IMR-90 (cell line): ENCODE results near the gene MARCHF9. TPM values are rescaled to one million over a fixed set of nuclear protein-coding genes. Genes with fewer than 3 reads are reported as not detected.
A peak's percentile ranks its signal among the peaks of the same experiment; 100 is the strongest.

ENCODE experiments used
- ATAC-seq: fragments of 200-7000 bp; cut with Tn5 transposase; 2 replicates; pipeline ENCODE4 v1.9.1; 2020; ENCODE audit warnings: low read depth, mild to moderate bottlenecking, moderate library complexity
- BruUV-seq: library from RNA; stranded (reverse); fragments of 400-500 nt; replicated peaks from 2 replicates; lab custom pipeline; 2021; lab: Mats Ljungman, UMichigan
- CTCF ChIA-PET: fragments of 300-600 bp; formaldehyde crosslinking; extraction: SDS; loops from one replicate; lab custom pipeline; 2021; ENCODE audit warnings: antibody characterized with exemption; lab: Yijun Ruan, JAX
- POLR2A ChIA-PET: fragments of 300-600 bp; sonication (Branson Sonifier 250); formaldehyde crosslinking; loops from one replicate; lab custom pipeline; 2022; ENCODE audit warnings: antibody characterized with exemption; ENCODE audit not compliant: unreplicated experiment; lab: Charles Lee
- DNase-seq: peaks from one replicate; pipeline ENCODE4 v3.0.0; 2013
- H2AFZ ChIP-seq: replicated peaks from 2 replicates; pipeline ENCODE3; 2013; ENCODE audit warnings: low read length, mild to moderate bottlenecking; ENCODE audit not compliant: poor library complexity
- H2AK5ac ChIP-seq: 2 replicates; pipeline ENCODE4 v1.6.1; 2013; ENCODE audit warnings: low read depth, low read length, inconsistent platforms
- H2AK9ac ChIP-seq: replicated peaks from 2 replicates; pipeline ENCODE3; 2013; ENCODE audit warnings: mild to moderate bottlenecking, low read depth, low read length, moderate library complexity; ENCODE audit not compliant: poor library complexity
- H2BK120ac ChIP-seq: 2 replicates; pipeline ENCODE4 v1.6.1; 2013; ENCODE audit warnings: low read depth, low read length, inconsistent platforms
- H2BK15ac ChIP-seq: 3 replicates; pipeline ENCODE4 v1.6.1; 2013; ENCODE audit warnings: low read depth, low read length, inconsistent platforms
- H2BK20ac ChIP-seq: 2 replicates; pipeline ENCODE4 v1.6.1; 2013; ENCODE audit warnings: low read depth, mild to moderate bottlenecking, inconsistent platforms, low read length, moderate library complexity
- H2BK5ac ChIP-seq: 2 replicates; pipeline ENCODE4 v1.6.1; 2013; ENCODE audit warnings: mild to moderate bottlenecking, low read depth, low read length, inconsistent platforms; ENCODE audit not compliant: poor library complexity, severe bottlenecking
- H3K14ac ChIP-seq: replicated peaks from 2 replicates; pipeline ENCODE4 v1.6.1; 2013; ENCODE audit warnings: low read depth, low read length, inconsistent platforms
- H3K18ac ChIP-seq: 2 replicates; pipeline ENCODE4 v1.6.1; 2013; ENCODE audit warnings: low read depth, low read length, control low read depth
- H3K23ac ChIP-seq: 2 replicates; pipeline ENCODE4 v1.6.1; 2013; ENCODE audit warnings: low read depth, low read length, inconsistent platforms
- H3K27ac ChIP-seq: 2 replicates; pipeline ENCODE4 v1.5.1; 2013; ENCODE audit warnings: mild to moderate bottlenecking, control low read depth, low read length; ENCODE audit not compliant: insufficient read depth
- H3K27me3 ChIP-seq: 2 replicates; pipeline ENCODE4 v1.6.1; 2013; ENCODE audit warnings: low read length; ENCODE audit not compliant: control insufficient read depth, insufficient read depth
- H3K36me3 ChIP-seq: 2 replicates; pipeline ENCODE4 v1.6.1; 2013; ENCODE audit warnings: low read length, mixed read lengths; ENCODE audit not compliant: control insufficient read depth, insufficient read depth
- H3K4ac ChIP-seq: 2 replicates; pipeline ENCODE4 v1.6.1; 2013; ENCODE audit warnings: low read depth, low read length, inconsistent platforms
- H3K4me1 ChIP-seq: 2 replicates; pipeline ENCODE4 v1.6.1; 2013; ENCODE audit warnings: low read length, mixed read lengths; ENCODE audit not compliant: control insufficient read depth, insufficient read depth
- H3K4me2 ChIP-seq: 2 replicates; pipeline ENCODE4 v1.6.1; 2013; ENCODE audit warnings: low read depth, mild to moderate bottlenecking, control low read depth, low read length, moderate library complexity
- H3K4me3 ChIP-seq: 2 replicates; pipeline ENCODE4 v1.5.1; 2013; ENCODE audit warnings: low read depth, mild to moderate bottlenecking, control low read depth, low read length, moderate library complexity; ENCODE audit not compliant: insufficient read depth
- H3K56ac ChIP-seq: 2 replicates; pipeline ENCODE4 v1.6.1; 2013; ENCODE audit warnings: low read length, inconsistent platforms; ENCODE audit not compliant: insufficient read depth; ENCODE audit errors: extremely low read depth
- H3K79me1 ChIP-seq, 2 experiments: 2 replicates each; pipeline ENCODE4 v1.6.1; 2013; ENCODE audit warnings: low read length in 2 of 2, inconsistent platforms in 1 of 2, low read depth in 1 of 2
- H3K9ac ChIP-seq: 2 replicates; pipeline ENCODE4 v1.6.1; 2013; ENCODE audit warnings: low read depth, low read length, control low read depth
- H3K9me1 ChIP-seq: 2 replicates; pipeline ENCODE4 v1.6.1; 2013; ENCODE audit warnings: low read length, inconsistent platforms; ENCODE audit not compliant: insufficient read depth
- H3K9me3 ChIP-seq: 2 replicates; pipeline ENCODE4 v1.6.1; 2013; ENCODE audit warnings: low read length; ENCODE audit not compliant: control insufficient read depth, insufficient read depth
- H4K20me1 ChIP-seq: 2 replicates; pipeline ENCODE4 v1.6.1; 2013; ENCODE audit warnings: low read length, inconsistent platforms; ENCODE audit not compliant: insufficient read depth
- H4K5ac ChIP-seq: 2 replicates; pipeline ENCODE4 v1.6.1; 2013; ENCODE audit warnings: mild to moderate bottlenecking, low read depth, low read length, control low read depth
- H4K8ac ChIP-seq, 2 experiments: 2 replicates each; pipeline ENCODE4 v1.6.1; 2013; ENCODE audit warnings: low read depth in 2 of 2, low read length in 2 of 2, control low read depth in 1 of 2, inconsistent platforms in 1 of 2
- H4K91ac ChIP-seq: 2 replicates; pipeline ENCODE4 v1.6.1; 2013; ENCODE audit warnings: low read depth, low read length, inconsistent platforms; ENCODE audit not compliant: insufficient read depth
- BHLHE40 ChIP-seq: fragments of 150-350 bp; IDR thresholded peaks from 2 replicates; pipeline ENCODE4 v1.6.1; 2016; ENCODE audit warnings: mild to moderate bottlenecking, low read depth, low read length
- CEBPB ChIP-seq: IDR thresholded peaks from 2 replicates; pipeline ENCODE4 v1.6.1; 2012; ENCODE audit warnings: low read depth, low read length, improper control_type of control experiment
- CHD1 ChIP-seq: IDR thresholded peaks from 2 replicates; pipeline ENCODE4 v1.6.1; 2012; ENCODE audit warnings: low read depth, low read length, improper control_type of control experiment
- FOS ChIP-seq: fragments of 150-350 bp; IDR thresholded peaks from 2 replicates; pipeline ENCODE4 v1.6.1; 2016; ENCODE audit warnings: low read depth, low read length
- MAFK ChIP-seq: IDR thresholded peaks from 2 replicates; pipeline ENCODE4 v1.6.1; 2012; ENCODE audit warnings: low read depth, low read length, improper control_type of control experiment
- MAZ ChIP-seq: IDR thresholded peaks from 2 replicates; pipeline ENCODE4 v1.6.1; 2012; ENCODE audit warnings: low read depth, mild to moderate bottlenecking, low read length, improper control_type of control experiment, moderate library complexity, borderline replicate concordance
- MXI1 ChIP-seq: IDR thresholded peaks from 2 replicates; pipeline ENCODE4 v1.6.1; 2012; ENCODE audit warnings: low read depth, mild to moderate bottlenecking, low read length, moderate library complexity, borderline replicate concordance
- NFE2L2 ChIP-seq: fragments of 150-350 bp; IDR thresholded peaks from 2 replicates; pipeline ENCODE4 v1.6.1; 2016; ENCODE audit warnings: low read depth, mild to moderate bottlenecking, low read length
- POLR2A ChIP-seq: IDR thresholded peaks from 2 replicates; pipeline ENCODE4 v1.6.1; 2012; ENCODE audit warnings: mild to moderate bottlenecking, low read depth, low read length
- RAD21 ChIP-seq: IDR thresholded peaks from 2 replicates; pipeline ENCODE4 v1.6.1; 2012; ENCODE audit warnings: low read length, improper control_type of control experiment
- RCOR1 ChIP-seq: IDR thresholded peaks from 2 replicates; pipeline ENCODE4 v1.6.1; 2012; ENCODE audit warnings: mild to moderate bottlenecking, low read length, improper control_type of control experiment; ENCODE audit not compliant: insufficient replicate concordance
- RFX5 ChIP-seq: IDR thresholded peaks from 2 replicates; pipeline ENCODE4 v1.8.0; 2012; ENCODE audit warnings: low read depth, mild to moderate bottlenecking, low read length, moderate library complexity
- SMC3 ChIP-seq: fragments of 150-350 bp; IDR thresholded peaks from 2 replicates; pipeline ENCODE4 v1.6.1; 2016; ENCODE audit warnings: low read depth, mild to moderate bottlenecking, antibody characterized with exemption, low read length, moderate library complexity
- WGBS, 2 experiments: methylation state at CpG; one replicate each; pipeline versions ENCODE4 v1.1.5 to v1.1.7; 2013; ENCODE audit warnings: missing lambda C conversion rate in 2 of 2; ENCODE audit not compliant: insufficient read length in 1 of 2; ENCODE audit errors: extremely low coverage in 2 of 2; 5-methylcytosine and 5-hydroxymethylcytosine counted together
- dilution Hi-C: fragments of 300-500 bp; cut with HindIII; formaldehyde crosslinking; loops from one replicate; pipeline ENCODE4 v1.14.3; 2018; ENCODE audit warnings: low sequenced_read_pairs; ENCODE audit not compliant: unreplicated experiment
- in situ Hi-C: fragments of 300-500 bp; cut with MboI; formaldehyde crosslinking; loops from 3 replicates; pipeline ENCODE4 v1.14.3; 2019; ENCODE audit warnings: low sequenced_read_pairs, inconsistent platforms, mixed read lengths
- intact Hi-C: fragments of 100-400 bp; cut with micrococcal nuclease; formaldehyde crosslinking; loops from 2 replicates; pipeline ENCODE4 v1.10.0; 2022
- polyA plus RNA-seq, 3 experiments: library from polyadenylated mRNA; depleted of rRNA; stranded (reverse); fragments of >200 nt; gene quantifications; 2 replicates each; pipeline ENCODE4 v1.2.3, GENCODE V29; 2012; ENCODE audit warnings: low replicate concordance in 1 of 3
- total RNA-seq: library from RNA; depleted of rRNA; stranded (reverse); fragments of >200 nt; gene quantifications from 2 replicates; pipeline ENCODE4 v1.2.3, GENCODE V29; 2012
- TF ChIP-seq, protein P1 (sequence below): conservative IDR thresholded peaks from 2 replicates; pipeline ENCODE4 v1.5.1; 2012; ENCODE audit warnings: mild to moderate bottlenecking, low read depth, low read length, improper control_type of control experiment
- TF ChIP-seq, protein P2 (sequence below): fragments of 150-350 bp; IDR thresholded peaks from 2 replicates; pipeline ENCODE4 v1.6.1; 2017; ENCODE audit warnings: mild to moderate bottlenecking, antibody characterized with exemption, low read length, low read depth
- TF ChIP-seq, protein P3 (sequence below): fragments of 150-350 bp; IDR thresholded peaks from 2 replicates; pipeline ENCODE4 v1.6.1; 2016; ENCODE audit warnings: low read depth, mild to moderate bottlenecking, low read length, moderate library complexity, borderline replicate concordance

Gene MARCHF9
- total and polyA plus RNA-seq, 2 of the 4 experiments (the other 2 are of a cell fraction), result 1.1 to 5.4 TPM

DNA sequence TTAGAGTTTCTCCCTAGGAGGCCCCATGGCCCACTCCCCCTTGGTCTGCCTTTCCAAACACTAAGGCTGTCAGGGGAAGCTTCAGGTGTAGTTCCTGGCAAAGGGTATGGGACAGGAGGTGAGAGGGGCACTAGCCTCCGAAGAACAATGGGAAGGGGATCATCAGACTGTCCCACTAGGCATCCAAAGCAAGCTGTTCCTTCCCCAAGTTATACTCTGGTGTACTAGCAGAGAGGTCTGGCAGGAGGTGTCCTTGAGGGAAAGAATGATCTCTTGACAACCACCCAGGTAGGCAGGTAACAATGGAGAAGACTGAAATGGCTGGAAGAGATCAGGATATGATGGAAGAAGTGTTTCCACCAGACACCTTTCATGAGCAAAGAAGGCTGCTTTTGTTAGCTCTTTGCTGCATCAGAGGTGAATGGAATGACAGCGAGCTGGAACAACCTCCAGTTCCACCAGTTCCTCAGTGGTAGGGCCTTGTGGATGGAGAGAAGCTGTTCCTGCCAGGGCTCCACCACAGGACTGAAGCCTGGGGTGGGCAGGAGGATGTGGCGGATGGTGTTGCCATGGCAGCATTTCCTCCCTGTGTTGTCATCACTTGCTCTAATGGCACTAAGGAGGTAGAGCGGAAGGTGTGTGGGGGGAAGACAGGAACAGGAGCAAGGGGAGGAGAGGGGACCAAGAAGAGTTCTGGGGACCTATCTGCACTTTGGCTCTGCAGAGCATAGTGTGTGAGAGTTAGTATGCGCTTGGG is 14.1 kb upstream of the MARCHF9 start:
- Histone ChIP-seq H3K36me3 (no peaks in the 10 kb centered on the region), H3K56ac (no peak overlapping the region), H2BK20ac (no peak overlapping the region), H4K20me1 (0 out of 2 replicates have a peak, but pooled peaks cover 3% of the 10 kb centered on the region), H2AK5ac (no peak overlapping the region), H2AFZ (no peak overlapping the region), H2BK120ac (no peak overlapping the region), H2AK9ac (peak overlapping the region; percentile 10), H3K9me1 (peaks cover 5% of the 10 kb centered on the region), H3K23ac (no peak overlapping the region), H3K18ac (no peak overlapping the region), H3K27me3 (peaks cover 60% of the 10 kb centered on the region), H4K5ac (no peak overlapping the region), H2BK5ac (no peak overlapping the region), H3K14ac (no peak overlapping the region), H3K4me3 (no peak overlapping the region), H3K4ac (no peak overlapping the region), H3K4me1 (peaks cover 6% of the 10 kb centered on the region), H3K27ac (no peak overlapping the region), H2BK15ac (no peak overlapping the region), H3K4me2 (no peak overlapping the region), H3K9ac (no peak overlapping the region), H4K8ac (no peak overlapping the region), H3K9me3 (peaks cover 2% of the 10 kb centered on the region; the same call in 1 of the 2 replicates), H3K79me1 (peaks cover 6 to 13% of the 10 kb centered on the region in 2 experiments; a peak in 3 of 4 replicates), H4K91ac (no peak overlapping the region)
- ChIA-PET CTCF (no interaction called here), POLR2A (no interaction called here)
- intact Hi-C loops, result no loop called here
- TF ChIP-seq FOS, result no peak
- TF ChIP-seq, protein P1, sequence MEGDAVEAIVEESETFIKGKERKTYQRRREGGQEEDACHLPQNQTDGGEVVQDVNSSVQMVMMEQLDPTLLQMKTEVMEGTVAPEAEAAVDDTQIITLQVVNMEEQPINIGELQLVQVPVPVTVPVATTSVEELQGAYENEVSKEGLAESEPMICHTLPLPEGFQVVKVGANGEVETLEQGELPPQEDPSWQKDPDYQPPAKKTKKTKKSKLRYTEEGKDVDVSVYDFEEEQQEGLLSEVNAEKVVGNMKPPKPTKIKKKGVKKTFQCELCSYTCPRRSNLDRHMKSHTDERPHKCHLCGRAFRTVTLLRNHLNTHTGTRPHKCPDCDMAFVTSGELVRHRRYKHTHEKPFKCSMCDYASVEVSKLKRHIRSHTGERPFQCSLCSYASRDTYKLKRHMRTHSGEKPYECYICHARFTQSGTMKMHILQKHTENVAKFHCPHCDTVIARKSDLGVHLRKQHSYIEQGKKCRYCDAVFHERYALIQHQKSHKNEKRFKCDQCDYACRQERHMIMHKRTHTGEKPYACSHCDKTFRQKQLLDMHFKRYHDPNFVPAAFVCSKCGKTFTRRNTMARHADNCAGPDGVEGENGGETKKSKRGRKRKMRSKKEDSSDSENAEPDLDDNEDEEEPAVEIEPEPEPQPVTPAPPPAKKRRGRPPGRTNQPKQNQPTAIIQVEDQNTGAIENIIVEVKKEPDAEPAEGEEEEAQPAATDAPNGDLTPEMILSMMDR, result no peak
- TF ChIP-seq, protein P2, sequence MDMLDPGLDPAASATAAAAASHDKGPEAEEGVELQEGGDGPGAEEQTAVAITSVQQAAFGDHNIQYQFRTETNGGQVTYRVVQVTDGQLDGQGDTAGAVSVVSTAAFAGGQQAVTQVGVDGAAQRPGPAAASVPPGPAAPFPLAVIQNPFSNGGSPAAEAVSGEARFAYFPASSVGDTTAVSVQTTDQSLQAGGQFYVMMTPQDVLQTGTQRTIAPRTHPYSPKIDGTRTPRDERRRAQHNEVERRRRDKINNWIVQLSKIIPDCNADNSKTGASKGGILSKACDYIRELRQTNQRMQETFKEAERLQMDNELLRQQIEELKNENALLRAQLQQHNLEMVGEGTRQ, result no peak
- no peak for TF ChIP-seq BHLHE40
- TF ChIP-seq RCOR1, result no peak
- no peak for TF ChIP-seq MAZ
- no peak for TF ChIP-seq CEBPB
- TF ChIP-seq SMC3, result no peak
- no peak for TF ChIP-seq MAFK
- TF ChIP-seq NFE2L2, result no peak
- TF ChIP-seq, protein P3, sequence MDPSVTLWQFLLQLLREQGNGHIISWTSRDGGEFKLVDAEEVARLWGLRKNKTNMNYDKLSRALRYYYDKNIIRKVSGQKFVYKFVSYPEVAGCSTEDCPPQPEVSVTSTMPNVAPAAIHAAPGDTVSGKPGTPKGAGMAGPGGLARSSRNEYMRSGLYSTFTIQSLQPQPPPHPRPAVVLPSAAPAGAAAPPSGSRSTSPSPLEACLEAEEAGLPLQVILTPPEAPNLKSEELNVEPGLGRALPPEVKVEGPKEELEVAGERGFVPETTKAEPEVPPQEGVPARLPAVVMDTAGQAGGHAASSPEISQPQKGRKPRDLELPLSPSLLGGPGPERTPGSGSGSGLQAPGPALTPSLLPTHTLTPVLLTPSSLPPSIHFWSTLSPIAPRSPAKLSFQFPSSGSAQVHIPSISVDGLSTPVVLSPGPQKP, result no peak
- TF ChIP-seq POLR2A, result no peak
- no peak for TF ChIP-seq MXI1
- TF ChIP-seq CHD1, result no peak
- TF ChIP-seq RFX5, result no peak
- no peak for TF ChIP-seq RAD21
- no TSS peak for BruUV-seq
- dilution Hi-C loops, result no loop called here
- no peak for ATAC-seq
- WGBS, 2 experiments, result no CpG with 5 or more reads among the region's 5 CpGs
- no peak for DNase-seq
- in situ Hi-C loops, result no loop called here
